Measurements from ENCODE around the gene TNXB. TPM values are rescaled to one million over a fixed set of nuclear protein-coding genes. Genes with fewer than 3 reads are reported as not detected.
"Not testable (repeated sequence)": the region's sequence is repeated elsewhere in the genome, so short reads cannot be mapped to it uniquely, and the experiment has no call there.

TNXB gene
- total and polyA plus RNA-seq, 2 donors (not counting 3 experiments of a cell fraction or from before 2014, with no cell fraction given) = 0.47 to 2.7 TPM

GRCh38 chr6:32028631-32029030 lies 80.5 kb downstream of the TNXB start:
- intact Hi-C loops (cut with micrococcal nuclease); H3K79me2 ChIP-seq (ENCODE audit: control insufficient read depth, insufficient read depth, low read length); DNase-seq (ENCODE audit: low read depth, low spot score); H3K4me2 ChIP-seq (ENCODE audit: insufficient read depth, low read length); H3K27ac ChIP-seq (ENCODE audit: insufficient read depth, low read depth, low read length); BruUV-seq (replicated peaks); H3K27me3 ChIP-seq (ENCODE audit: control insufficient read depth in 2 of 2, insufficient read depth in 2 of 2, low read length in 2 of 2); H3K36me3 ChIP-seq (ENCODE audit: control insufficient read depth in 2 of 2, extremely low read depth in 1 of 2, insufficient read depth in 2 of 2, low read length in 2 of 2); H3K9ac ChIP-seq (replicated peaks; ENCODE audit: extremely low read depth, insufficient read depth, low read length); CTCF ChIA-PET; H3K9me1 ChIP-seq (replicated peaks; ENCODE audit: control insufficient read depth, extremely low read depth, insufficient read depth, low read length); H2AFZ ChIP-seq (ENCODE audit: low read depth, low read length); H3K9me3 ChIP-seq (replicated peaks; ENCODE audit: control insufficient read depth, insufficient read depth, low read length); POLR2A ChIA-PET; FAIRE-seq; H3K4me3 ChIP-seq (replicated peaks in 1 of 3; ENCODE audit: insufficient read depth in 1 of 3, low read depth in 1 of 3, low read length in 3 of 3); H4K20me1 ChIP-seq (replicated peaks; ENCODE audit: control insufficient read depth, extremely low read depth, insufficient read depth, low read length); H3K4me1 ChIP-seq (ENCODE audit: control insufficient read depth, extremely low read depth, insufficient read depth, low read length); dilution Hi-C loops (cut with MboI; ENCODE audit: extremely low pct_ligation_motif_present, low sequenced_read_pairs): not testable (repeated sequence)

DNA sequence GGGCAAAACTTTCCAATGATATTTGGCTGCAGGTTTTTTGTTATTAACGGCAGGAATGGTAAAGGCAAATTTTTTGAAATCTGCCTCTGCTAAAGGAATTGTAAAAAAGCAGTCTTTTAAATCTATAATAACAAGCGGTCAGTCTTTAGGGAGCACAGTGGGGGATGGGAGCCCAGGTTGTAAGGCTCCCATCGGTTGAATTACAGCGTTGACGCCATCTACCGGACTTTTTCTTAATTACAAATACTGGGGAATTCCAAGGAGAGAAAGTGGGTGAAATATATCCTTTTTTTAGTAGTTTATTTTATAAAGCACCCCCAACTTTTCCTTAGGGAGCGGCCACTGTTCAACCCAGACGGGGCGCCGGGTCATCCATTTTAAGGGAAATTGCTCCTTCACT lies 87.0 kb downstream of the TNXB start:
- H3K27me3 ChIP-seq (ENCODE audit: control insufficient read depth in 2 of 2, insufficient read depth in 2 of 2, low read length in 2 of 2); H3K9me3 ChIP-seq (replicated peaks; ENCODE audit: control insufficient read depth, insufficient read depth, low read length); intact Hi-C loops (cut with micrococcal nuclease); FAIRE-seq; H3K9me1 ChIP-seq (replicated peaks; ENCODE audit: control insufficient read depth, extremely low read depth, insufficient read depth, low read length); H3K36me3 ChIP-seq (ENCODE audit: control insufficient read depth in 2 of 2, extremely low read depth in 1 of 2, insufficient read depth in 2 of 2, low read length in 2 of 2); H3K27ac ChIP-seq (ENCODE audit: insufficient read depth, low read depth, low read length); POLR2A ChIA-PET; DNase-seq (ENCODE audit: low read depth, low spot score); dilution Hi-C loops (cut with MboI; ENCODE audit: extremely low pct_ligation_motif_present, low sequenced_read_pairs); BruUV-seq (replicated peaks); CTCF ChIA-PET; H4K20me1 ChIP-seq (replicated peaks; ENCODE audit: control insufficient read depth, extremely low read depth, insufficient read depth, low read length); H3K4me3 ChIP-seq (replicated peaks in 1 of 3; ENCODE audit: insufficient read depth in 1 of 3, low read depth in 1 of 3, low read length in 3 of 3); H2AFZ ChIP-seq (ENCODE audit: low read depth, low read length); H3K79me2 ChIP-seq (ENCODE audit: control insufficient read depth, insufficient read depth, low read length); H3K4me1 ChIP-seq (ENCODE audit: control insufficient read depth, extremely low read depth, insufficient read depth, low read length); H3K9ac ChIP-seq (replicated peaks; ENCODE audit: extremely low read depth, insufficient read depth, low read length); H3K4me2 ChIP-seq (ENCODE audit: insufficient read depth, low read length): not testable (repeated sequence)

DNA sequence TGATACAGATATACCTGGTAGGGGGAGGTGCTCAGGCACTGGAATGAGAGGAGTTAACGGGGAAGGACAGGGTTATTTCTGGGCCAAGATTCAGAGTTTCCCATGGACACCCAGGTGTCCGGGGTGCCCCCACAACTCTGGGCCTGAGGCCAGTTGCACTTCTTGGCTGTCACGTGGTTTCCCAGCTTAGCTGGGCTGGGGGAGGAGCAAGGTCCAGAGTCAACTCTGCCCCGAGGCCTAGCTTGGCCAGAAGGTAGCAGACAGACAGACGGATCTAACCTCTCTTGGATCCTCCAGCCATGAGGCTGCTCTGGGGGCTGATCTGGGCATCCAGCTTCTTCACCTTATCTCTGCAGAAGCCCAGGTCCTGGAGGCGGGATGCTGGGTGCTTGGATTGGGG lies 94.6 kb downstream of the TNXB start, which contains the start of gene C4B:
Gene C4B (plus strand): TSS at position 249 of the 400 bp plus-strand sequence. CDS start 51 bp downstream, at position 300.
- POLR2A ChIA-PET; H3K27ac ChIP-seq (ENCODE audit: insufficient read depth, low read depth, low read length); H3K9me1 ChIP-seq (replicated peaks; ENCODE audit: control insufficient read depth, extremely low read depth, insufficient read depth, low read length); H3K4me3 ChIP-seq (replicated peaks in 1 of 3; ENCODE audit: insufficient read depth in 1 of 3, low read depth in 1 of 3, low read length in 3 of 3); H3K36me3 ChIP-seq (ENCODE audit: control insufficient read depth in 2 of 2, extremely low read depth in 1 of 2, insufficient read depth in 2 of 2, low read length in 2 of 2); DNase-seq (ENCODE audit: low read depth, low spot score); H3K9me3 ChIP-seq (replicated peaks; ENCODE audit: control insufficient read depth, insufficient read depth, low read length); CTCF ChIA-PET; intact Hi-C loops (cut with micrococcal nuclease); H3K4me1 ChIP-seq (ENCODE audit: control insufficient read depth, extremely low read depth, insufficient read depth, low read length); H3K4me2 ChIP-seq (ENCODE audit: insufficient read depth, low read length); H3K9ac ChIP-seq (replicated peaks; ENCODE audit: extremely low read depth, insufficient read depth, low read length); BruUV-seq (replicated peaks); H2AFZ ChIP-seq (ENCODE audit: low read depth, low read length); H3K79me2 ChIP-seq (ENCODE audit: control insufficient read depth, insufficient read depth, low read length); H4K20me1 ChIP-seq (replicated peaks; ENCODE audit: control insufficient read depth, extremely low read depth, insufficient read depth, low read length); FAIRE-seq; H3K27me3 ChIP-seq (ENCODE audit: control insufficient read depth in 2 of 2, insufficient read depth in 2 of 2, low read length in 2 of 2); dilution Hi-C loops (cut with MboI; ENCODE audit: extremely low pct_ligation_motif_present, low sequenced_read_pairs): not testable (repeated sequence)

- dilution Hi-C loops (cut with MboI; ENCODE audit: extremely low pct_ligation_motif_present, low sequenced_read_pairs); H4K20me1 ChIP-seq (replicated peaks; ENCODE audit: control insufficient read depth, extremely low read depth, insufficient read depth, low read length); H3K9me3 ChIP-seq (replicated peaks; ENCODE audit: control insufficient read depth, insufficient read depth, low read length); H3K9me1 ChIP-seq (replicated peaks; ENCODE audit: control insufficient read depth, extremely low read depth, insufficient read depth, low read length); H3K36me3 ChIP-seq (ENCODE audit: control insufficient read depth in 2 of 2, extremely low read depth in 1 of 2, insufficient read depth in 2 of 2, low read length in 2 of 2); H3K27ac ChIP-seq (ENCODE audit: insufficient read depth, low read depth, low read length); H3K9ac ChIP-seq (replicated peaks; ENCODE audit: extremely low read depth, insufficient read depth, low read length); CTCF ChIA-PET; POLR2A ChIA-PET; H3K4me1 ChIP-seq (ENCODE audit: control insufficient read depth, extremely low read depth, insufficient read depth, low read length); H3K79me2 ChIP-seq (ENCODE audit: control insufficient read depth, insufficient read depth, low read length); H3K4me2 ChIP-seq (ENCODE audit: insufficient read depth, low read length); FAIRE-seq; H3K27me3 ChIP-seq (ENCODE audit: control insufficient read depth in 2 of 2, insufficient read depth in 2 of 2, low read length in 2 of 2); DNase-seq (ENCODE audit: low read depth, low spot score); H2AFZ ChIP-seq (ENCODE audit: low read depth, low read length); H3K4me3 ChIP-seq (replicated peaks in 1 of 3; ENCODE audit: insufficient read depth in 1 of 3, low read depth in 1 of 3, low read length in 3 of 3); BruUV-seq (replicated peaks); intact Hi-C loops (cut with micrococcal nuclease): not testable (repeated sequence)
Observed at GRCh38 chr6:32013738-32014137, 95.4 kb downstream of the TNXB start.

Measured in endothelial cell of umbilical vein (primary cell).